Keratinocyte (primary cell): ENCODE results near the gene SSPN. TPM values are rescaled to one million over a fixed set of nuclear protein-coding genes. Genes with fewer than 3 reads are reported as not detected.

ENCODE experiments used
- DNase-seq: peaks from one replicate; pipeline ENCODE4 v3.0.0-alpha.2; 2011; ENCODE audit warnings: low read depth, missing footprints, low spot score
- FAIRE-seq: peaks from 2 replicates; lab custom pipeline; 2011; peaks lifted over from hg19 to GRCh38; lab: Jason Lieb, UNC
- H2AFZ ChIP-seq: 2 replicates; pipeline ENCODE4 v1.6.0; 2012; ENCODE audit warnings: low read length, control low read depth, inconsistent platforms; ENCODE audit not compliant: control insufficient read depth
- H3K27ac ChIP-seq: 2 replicates; pipeline ENCODE4 v1.5.1; 2011; ENCODE audit warnings: low read length; ENCODE audit not compliant: control insufficient read depth, insufficient read depth
- H3K27me3 ChIP-seq: 3 replicates; pipeline ENCODE4 v1.6.0; 2011; ENCODE audit warnings: low read length; ENCODE audit not compliant: control insufficient read depth, insufficient read depth; ENCODE audit errors: extremely low read depth
- H3K36me3 ChIP-seq, 2 experiments: 2 replicates in 1 of 2; 3 replicates in 1 of 2; pipeline ENCODE4 v1.5.1; 2011; ENCODE audit warnings: low read length in 2 of 2, mild to moderate bottlenecking in 1 of 2; ENCODE audit not compliant: control insufficient read depth in 2 of 2, insufficient read depth in 2 of 2; ENCODE audit errors: extremely low read depth in 1 of 2
- H3K4me1 ChIP-seq: 3 replicates; pipeline ENCODE4 v1.5.1; 2011; ENCODE audit warnings: low read length; ENCODE audit not compliant: control insufficient read depth, insufficient read depth; ENCODE audit errors: extremely low read depth
- H3K4me2 ChIP-seq: 3 replicates; pipeline ENCODE4 v1.6.0; 2011; ENCODE audit warnings: low read depth, low read length; ENCODE audit not compliant: control insufficient read depth, insufficient read depth; ENCODE audit errors: extremely low read depth
- H3K4me3 ChIP-seq, 3 experiments: fragments of 200-600 bp in 1 of 3; sonication (generic) in 1 of 3; 2 replicates in 2 of 3; 3 replicates in 1 of 3; pipeline ENCODE4 v1.5.1; 2011 to 2016; ENCODE audit warnings: low read length in 3 of 3, mild to moderate bottlenecking in 3 of 3, control low read depth in 2 of 3, inconsistent platforms in 1 of 3, low read depth in 1 of 3, mixed read lengths in 1 of 3, mixed run types in 1 of 3, moderate library complexity in 1 of 3; ENCODE audit not compliant: control insufficient read depth in 2 of 3, insufficient read depth in 2 of 3; ENCODE audit errors: extremely low read depth in 1 of 3
- H3K79me2 ChIP-seq: 2 replicates; pipeline ENCODE4 v1.6.0; 2012; ENCODE audit warnings: low read length; ENCODE audit not compliant: control insufficient read depth, insufficient read depth
- H3K9ac ChIP-seq: 3 replicates; pipeline ENCODE4 v1.6.0; 2011; ENCODE audit warnings: low read length; ENCODE audit not compliant: control insufficient read depth, insufficient read depth; ENCODE audit errors: extremely low read depth
- H3K9me1 ChIP-seq: 3 replicates; pipeline ENCODE4 v1.6.0; 2011; ENCODE audit warnings: low read length; ENCODE audit not compliant: control insufficient read depth, insufficient read depth; ENCODE audit errors: extremely low read depth
- H3K9me3 ChIP-seq: 2 replicates; pipeline ENCODE4 v1.5.1; 2012; ENCODE audit warnings: low read depth, low read length; ENCODE audit not compliant: control insufficient read depth
- H4K20me1 ChIP-seq: 3 replicates; pipeline ENCODE4 v1.6.0; 2011; ENCODE audit warnings: low read length; ENCODE audit not compliant: control insufficient read depth, insufficient read depth; ENCODE audit errors: extremely low read depth
- EZH2 ChIP-seq: IDR thresholded peaks from one replicate; pipeline ENCODE4 v1.6.1; 2012; ENCODE audit warnings: inconsistent platforms, mild to moderate bottlenecking, low read length, moderate library complexity
- dilution Hi-C: fragments of 300-500 bp; cut with MboI; formaldehyde crosslinking; loops from one replicate; pipeline ENCODE4 v1.7.0; 2020; ENCODE audit warnings: low sequenced_read_pairs; ENCODE audit not compliant: extremely low pct_ligation_motif_present
- polyA plus RNA-seq, 5 experiments: library from polyadenylated mRNA; depleted of rRNA in 3 of 5; stranded (reverse) in 3 of 5; stranded (forward) in 1 of 5; unstranded in 1 of 5; fragments of >200 nt; gene quantifications; 1 replicate in 1 of 5; 2 replicates in 3 of 5; 3 replicates in 1 of 5; pipeline versions ENCODE4 v1.2.1 to v1.2.3, GENCODE V29; 2011 to 2012; ENCODE audit warnings: missing spikeins in 2 of 5, low read depth in 1 of 5, low replicate concordance in 1 of 5
- TF ChIP-seq, protein P1 (sequence below), 3 experiments: IDR thresholded peaks in 1 of 3; conservative IDR thresholded peaks in 1 of 3; optimal IDR thresholded peaks in 1 of 3; 2 replicates in 2 of 3; 3 replicates in 1 of 3; pipeline versions ENCODE3 to v1.5.1; 2011; ENCODE audit warnings: low read length in 3 of 3, mild to moderate bottlenecking in 3 of 3, moderate library complexity in 2 of 3, control low read depth in 1 of 3, inconsistent platforms in 1 of 3; ENCODE audit not compliant: insufficient read depth in 2 of 3; ENCODE audit errors: extremely low read depth in 1 of 3

Gene SSPN
- polyA plus RNA-seq, 1 donor (not counting 4 experiments of a cell fraction or from before 2014, with no cell fraction given) = 1.0 TPM

DNA sequence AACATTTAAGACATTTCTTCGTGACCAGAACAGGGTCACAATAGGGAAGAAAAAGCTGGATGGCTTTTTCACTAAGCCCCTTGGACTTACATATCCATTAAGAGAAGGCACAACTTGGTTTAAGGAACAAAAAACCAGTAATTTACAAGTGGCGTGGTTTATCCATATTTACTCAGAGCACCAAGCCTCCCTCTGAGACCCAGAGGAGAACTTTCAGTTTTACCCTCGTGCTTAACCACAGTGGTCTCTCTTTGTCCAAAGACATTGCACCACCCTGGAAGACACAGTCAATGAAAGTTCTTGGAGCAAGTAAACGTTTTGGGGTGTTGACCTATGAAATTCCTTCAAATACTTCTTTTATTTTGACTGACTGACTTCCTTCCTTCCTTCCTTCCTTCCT is 52.5 kb downstream of the SSPN start:
- no peaks in the 10 kb centered on the region for H3K79me2 ChIP-seq
- no peak overlapping the region for H3K4me2 ChIP-seq
- DNase-seq (no peak), FAIRE-seq (no peak)
- H3K9ac ChIP-seq = no peak overlapping the region
- no peaks in the 10 kb centered on the region for H3K9me3 ChIP-seq
- H2AFZ ChIP-seq = no peak overlapping the region
- TF ChIP-seq EZH2 = no peak
- TF ChIP-seq, protein P1, sequence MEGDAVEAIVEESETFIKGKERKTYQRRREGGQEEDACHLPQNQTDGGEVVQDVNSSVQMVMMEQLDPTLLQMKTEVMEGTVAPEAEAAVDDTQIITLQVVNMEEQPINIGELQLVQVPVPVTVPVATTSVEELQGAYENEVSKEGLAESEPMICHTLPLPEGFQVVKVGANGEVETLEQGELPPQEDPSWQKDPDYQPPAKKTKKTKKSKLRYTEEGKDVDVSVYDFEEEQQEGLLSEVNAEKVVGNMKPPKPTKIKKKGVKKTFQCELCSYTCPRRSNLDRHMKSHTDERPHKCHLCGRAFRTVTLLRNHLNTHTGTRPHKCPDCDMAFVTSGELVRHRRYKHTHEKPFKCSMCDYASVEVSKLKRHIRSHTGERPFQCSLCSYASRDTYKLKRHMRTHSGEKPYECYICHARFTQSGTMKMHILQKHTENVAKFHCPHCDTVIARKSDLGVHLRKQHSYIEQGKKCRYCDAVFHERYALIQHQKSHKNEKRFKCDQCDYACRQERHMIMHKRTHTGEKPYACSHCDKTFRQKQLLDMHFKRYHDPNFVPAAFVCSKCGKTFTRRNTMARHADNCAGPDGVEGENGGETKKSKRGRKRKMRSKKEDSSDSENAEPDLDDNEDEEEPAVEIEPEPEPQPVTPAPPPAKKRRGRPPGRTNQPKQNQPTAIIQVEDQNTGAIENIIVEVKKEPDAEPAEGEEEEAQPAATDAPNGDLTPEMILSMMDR (optimal IDR thresholded peaks at IDR 0.05 in 1 of 3, IDR thresholded peaks at IDR 0.05 in 1 of 3, conservative IDR thresholded peaks at IDR 0.05 in 1 of 3; ENCODE audit: extremely low read depth in 1 of 3, insufficient read depth in 2 of 3, low read length in 3 of 3) = no peak
- no peak overlapping the region for H3K27ac ChIP-seq
- peaks cover 21% of the 10 kb centered on the region for H3K4me1 ChIP-seq
- dilution Hi-C loops = no loop called here
- no peak overlapping the region for H3K4me3 ChIP-seq
- H3K9me1 ChIP-seq = no peaks in the 10 kb centered on the region
- no peaks in the 10 kb centered on the region for H3K36me3 ChIP-seq
- H3K27me3 ChIP-seq = no peaks in the 10 kb centered on the region
- no peaks in the 10 kb centered on the region for H4K20me1 ChIP-seq

DNA sequence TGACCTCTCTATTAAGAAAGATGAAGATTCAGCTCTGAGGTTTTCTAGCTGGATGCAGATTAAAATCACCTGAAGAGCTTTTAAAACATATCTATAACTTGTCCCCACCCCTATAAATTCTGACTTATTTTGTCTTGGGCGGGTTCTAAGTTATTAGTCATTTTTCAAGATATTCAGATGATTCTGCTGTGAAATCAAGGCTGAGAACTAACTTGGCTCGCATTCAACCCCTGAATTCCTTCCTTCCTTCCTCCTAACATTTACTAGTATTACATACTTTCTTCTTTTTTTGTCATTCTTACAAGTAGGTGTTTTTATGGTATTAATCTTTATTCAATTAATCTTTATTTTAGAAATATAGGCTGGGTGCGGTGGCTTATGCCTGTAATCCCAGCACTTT is 55.4 kb downstream of the SSPN start:
- Histone ChIP-seq H2AFZ (no peak overlapping the region), H3K4me3 (no peak overlapping the region), H3K4me1 (peaks cover 14% of the 10 kb centered on the region), H3K9ac (no peak overlapping the region), H4K20me1 (no peaks in the 10 kb centered on the region), H3K4me2 (no peak overlapping the region), H3K79me2 (no peaks in the 10 kb centered on the region), H3K9me1 (no peaks in the 10 kb centered on the region), H3K27ac (no peak overlapping the region), H3K36me3 (no peaks in the 10 kb centered on the region), H3K27me3 (no peaks in the 10 kb centered on the region), H3K9me3 (no peaks in the 10 kb centered on the region)
- DNase-seq (no peak), FAIRE-seq (no peak)
- TF ChIP-seq, protein P1 (optimal IDR thresholded peaks at IDR 0.05 in 1 of 3, IDR thresholded peaks at IDR 0.05 in 1 of 3, conservative IDR thresholded peaks at IDR 0.05 in 1 of 3; ENCODE audit: extremely low read depth in 1 of 3, insufficient read depth in 2 of 3, low read length in 3 of 3) = no peak
- dilution Hi-C loops = no loop called here
